ENCODE measurements around the gene PTPN4.
"Not testable (repeated sequence)": the region's sequence is repeated elsewhere in the genome, so short reads cannot be mapped to it uniquely, and the experiment has no call there.

The PTPN4 gene

GRCh38 chr2:119766944-119767343 is 7.2 kb downstream of the PTPN4 start:
- DNase-seq (ENCODE audit: low read depth), result no peak

- no peak for DNase-seq (ENCODE audit: low read depth)
Measured at GRCh38 chr2:119768742-119769141, 9.0 kb downstream of the PTPN4 start.

GRCh38 chr2:119769645-119770044 is 9.9 kb downstream of the PTPN4 start:
- no peak for DNase-seq (ENCODE audit: low read depth)

- no peak for DNase-seq (ENCODE audit: low read depth)
Measured at GRCh38 chr2:119771331-119771730, 11.6 kb downstream of the PTPN4 start.

GRCh38 chr2:119772128-119772527 is 12.4 kb downstream of the PTPN4 start:
- DNase-seq (ENCODE audit: low read depth), result no peak

GRCh38 chr2:119772767-119773166 is 13.0 kb downstream of the PTPN4 start:
- DNase-seq (ENCODE audit: low read depth), result no peak

- no peak for DNase-seq (ENCODE audit: low read depth)
Measured at GRCh38 chr2:119774026-119774425, 14.3 kb downstream of the PTPN4 start.

GRCh38 chr2:119775102-119775501 is 15.4 kb downstream of the PTPN4 start:
- DNase-seq (ENCODE audit: low read depth), result no peak

- DNase-seq (ENCODE audit: low read depth), result no peak
Measured at GRCh38 chr2:119782308-119783027, 22.7 kb downstream of the PTPN4 start.

GRCh38 chr2:119784876-119785275 is 25.2 kb downstream of the PTPN4 start:
- DNase-seq (ENCODE audit: low read depth), result no peak

- no peak for DNase-seq (ENCODE audit: low read depth)
Measured at GRCh38 chr2:119786295-119786694, 26.6 kb downstream of the PTPN4 start.

GRCh38 chr2:119788752-119789151 is 29.0 kb downstream of the PTPN4 start:
- no peak for DNase-seq (ENCODE audit: low read depth)

GRCh38 chr2:119790466-119790865 is 30.7 kb downstream of the PTPN4 start:
- DNase-seq (ENCODE audit: low read depth), result no peak

- no peak for DNase-seq (ENCODE audit: low read depth)
Measured at GRCh38 chr2:119792907-119793312, 33.2 kb downstream of the PTPN4 start.

GRCh38 chr2:119794237-119794636 is 34.5 kb downstream of the PTPN4 start:
- no peak for DNase-seq (ENCODE audit: low read depth)

GRCh38 chr2:119795309-119796303 is 35.9 kb downstream of the PTPN4 start:
- DNase-seq (ENCODE audit: low read depth), result no peak

GRCh38 chr2:119800376-119800902 is 40.7 kb downstream of the PTPN4 start:
- DNase-seq (ENCODE audit: low read depth), result no peak

GRCh38 chr2:119801040-119801439 is 41.3 kb downstream of the PTPN4 start:
- DNase-seq (ENCODE audit: low read depth), result no peak

GRCh38 chr2:119801989-119802388 is 42.3 kb downstream of the PTPN4 start:
- not testable (repeated sequence) for DNase-seq (ENCODE audit: low read depth)

- DNase-seq (ENCODE audit: low read depth), result no peak
Measured at GRCh38 chr2:119803101-119803500, 43.4 kb downstream of the PTPN4 start.

- DNase-seq (ENCODE audit: low read depth), result not testable (repeated sequence)
Measured at GRCh38 chr2:119804409-119804808, 44.7 kb downstream of the PTPN4 start.

GRCh38 chr2:119808516-119809147 is 48.9 kb downstream of the PTPN4 start:
- DNase-seq (ENCODE audit: low read depth), result no peak
